ELR (cell line): ENCODE measurements around the gene TJP2.
A peak's percentile ranks its signal among the peaks of the same experiment; 100 is the strongest.

Experiments used
- DNase-seq: peaks from one replicate; pipeline ENCODE4 v3.0.0-alpha.2; 2015; ENCODE audit warnings: low read depth

TJP2 gene

GRCh38 chr9:69173891-69174615 lies at the start of gene TJP2:
Gene TJP2, plus strand, starts transcription at chr9:69174277. Its CDS starts 96 bp downstream, at chr9:69174373.
- DNase-seq = peak; percentile 86

GRCh38 chr9:69130456-69131441 lies 43.3 kb upstream of the TJP2 start:
- DNase-seq = peak; percentile 90

- peak; percentile 95 for DNase-seq
Measured at GRCh38 chr9:69131682-69132081, 42.4 kb upstream of the TJP2 start.

- no peak for DNase-seq
Measured at GRCh38 chr9:69132361-69132760, 41.7 kb upstream of the TJP2 start.

- DNase-seq = no peak
Measured at GRCh38 chr9:69134412-69134811, 39.7 kb upstream of the TJP2 start.

- peak; percentile 15 for DNase-seq
Measured at GRCh38 chr9:69136185-69136584, 37.9 kb upstream of the TJP2 start.

GRCh38 chr9:69136779-69137178 lies 37.3 kb upstream of the TJP2 start:
- no peak for DNase-seq

- DNase-seq = no peak
Measured at GRCh38 chr9:69137311-69137710, 36.8 kb upstream of the TJP2 start.

GRCh38 chr9:69139596-69139995 lies 34.5 kb upstream of the TJP2 start:
- DNase-seq = no peak

GRCh38 chr9:69140123-69140735 lies 33.8 kb upstream of the TJP2 start:
- DNase-seq = no peak

GRCh38 chr9:69141851-69142250 lies 32.2 kb upstream of the TJP2 start:
- no peak for DNase-seq

- peak; percentile 35 for DNase-seq
Measured at GRCh38 chr9:69143291-69143690, 30.8 kb upstream of the TJP2 start.

- DNase-seq = no peak
Measured at GRCh38 chr9:69145144-69145715, 28.8 kb upstream of the TJP2 start.

- no peak for DNase-seq
Measured at GRCh38 chr9:69147041-69147834, 26.8 kb upstream of the TJP2 start.

GRCh38 chr9:69149321-69149807 lies 24.7 kb upstream of the TJP2 start:
- peak; percentile 57 for DNase-seq

GRCh38 chr9:69151506-69151905 lies 22.6 kb upstream of the TJP2 start:
- no peak for DNase-seq

GRCh38 chr9:69153707-69154521 lies 20.2 kb upstream of the TJP2 start:
- no peak for DNase-seq

- DNase-seq = no peak
Measured at GRCh38 chr9:69155341-69156030, 18.6 kb upstream of the TJP2 start.

GRCh38 chr9:69157751-69158466 lies 16.2 kb upstream of the TJP2 start:
- DNase-seq = peak; percentile 84
